Activated naive CD4-positive, alpha-beta T cell treated with Interleukin-2 at 50 U/mL for 16 hours (primary cell): ENCODE results near the gene HTRA3.

Source experiments
- DNase-seq: peaks from one replicate; pipeline ENCODE4 v3.0.0-alpha.2; 2020

Gene HTRA3

DNA sequence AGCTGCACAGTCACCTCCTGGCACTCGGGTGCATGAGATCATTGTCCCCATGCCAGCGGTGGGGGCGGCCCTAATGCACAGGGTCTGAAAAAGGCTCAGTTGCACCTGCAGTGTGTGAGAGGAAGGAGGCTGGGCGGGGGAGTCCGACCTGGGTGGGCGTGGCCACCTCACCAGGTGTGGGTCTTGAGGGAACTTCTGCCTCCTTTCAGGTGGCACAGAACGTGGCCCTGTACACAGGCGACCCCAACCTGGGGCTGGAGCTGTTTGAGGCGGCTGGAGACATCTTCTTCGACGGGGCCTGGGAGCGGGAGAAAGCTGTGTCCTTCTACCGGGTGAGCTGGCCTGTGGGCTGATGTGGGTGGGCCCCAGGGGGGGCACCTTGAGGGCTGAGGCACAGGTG, 34.3 kb upstream of the HTRA3 start:
- DNase-seq = no peak

DNA sequence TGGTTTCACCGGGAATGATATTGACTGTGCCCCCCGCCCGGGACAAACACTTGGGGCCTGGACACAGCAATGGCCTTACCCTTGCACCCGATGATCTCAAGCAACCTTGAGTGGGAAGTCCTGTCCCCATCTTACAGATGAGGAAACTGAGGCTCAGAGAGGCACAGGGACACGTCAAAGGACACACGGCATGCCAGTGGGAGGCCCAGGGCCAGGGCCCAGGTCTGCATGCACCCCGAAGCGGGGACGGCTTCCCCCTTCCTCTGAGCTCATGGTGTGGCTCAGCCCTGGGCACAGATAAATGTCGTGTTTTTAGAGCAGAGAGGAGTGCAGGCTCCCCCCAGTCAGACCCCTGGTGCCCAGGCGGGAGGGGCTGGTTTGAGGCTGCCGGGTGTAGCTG, 33.9 kb upstream of the HTRA3 start:
- no peak for DNase-seq

DNA sequence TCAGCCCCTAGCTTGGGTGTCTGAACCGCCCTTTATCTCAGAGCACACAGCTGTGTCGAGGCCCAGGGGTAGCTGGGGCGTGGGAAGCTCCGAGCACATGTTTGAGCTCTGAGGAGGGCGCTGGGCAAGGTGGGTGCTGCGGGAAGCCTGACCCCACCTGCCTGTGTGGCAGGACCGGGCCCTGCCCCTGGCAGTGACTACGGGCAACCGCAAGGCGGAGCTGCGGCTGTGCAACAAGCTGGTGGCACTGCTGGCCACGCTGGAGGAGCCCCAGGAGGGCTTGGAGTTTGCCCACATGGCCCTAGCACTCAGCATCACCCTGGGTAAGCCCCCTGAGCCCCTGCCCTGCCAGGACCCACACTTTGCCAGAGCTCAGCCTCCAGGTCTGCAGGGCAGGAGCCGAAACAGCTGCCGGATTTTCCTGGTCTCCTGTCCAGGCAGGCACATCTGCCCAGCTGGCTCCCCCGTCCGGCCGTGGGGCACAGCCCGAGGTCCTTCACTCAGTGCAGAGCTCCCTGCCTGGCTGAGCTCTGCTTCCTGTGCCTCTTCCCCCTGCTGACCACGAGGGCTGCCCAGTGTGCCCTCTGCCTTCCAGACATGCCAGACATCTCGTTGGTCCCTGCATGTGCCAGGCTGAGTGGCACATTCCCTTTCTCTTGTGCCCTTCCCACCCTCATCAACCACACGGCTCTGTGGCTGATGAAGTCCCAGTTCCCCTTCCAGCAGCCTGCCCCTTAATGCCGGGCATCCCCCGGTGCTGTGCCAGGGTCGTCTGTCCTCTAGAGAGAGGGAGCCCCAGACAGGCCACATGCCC, 33.2 kb upstream of the HTRA3 start:
- no peak for DNase-seq

GRCh38 chr4:8236920-8237195, 32.7 kb upstream of the HTRA3 start:
- no peak for DNase-seq

DNA sequence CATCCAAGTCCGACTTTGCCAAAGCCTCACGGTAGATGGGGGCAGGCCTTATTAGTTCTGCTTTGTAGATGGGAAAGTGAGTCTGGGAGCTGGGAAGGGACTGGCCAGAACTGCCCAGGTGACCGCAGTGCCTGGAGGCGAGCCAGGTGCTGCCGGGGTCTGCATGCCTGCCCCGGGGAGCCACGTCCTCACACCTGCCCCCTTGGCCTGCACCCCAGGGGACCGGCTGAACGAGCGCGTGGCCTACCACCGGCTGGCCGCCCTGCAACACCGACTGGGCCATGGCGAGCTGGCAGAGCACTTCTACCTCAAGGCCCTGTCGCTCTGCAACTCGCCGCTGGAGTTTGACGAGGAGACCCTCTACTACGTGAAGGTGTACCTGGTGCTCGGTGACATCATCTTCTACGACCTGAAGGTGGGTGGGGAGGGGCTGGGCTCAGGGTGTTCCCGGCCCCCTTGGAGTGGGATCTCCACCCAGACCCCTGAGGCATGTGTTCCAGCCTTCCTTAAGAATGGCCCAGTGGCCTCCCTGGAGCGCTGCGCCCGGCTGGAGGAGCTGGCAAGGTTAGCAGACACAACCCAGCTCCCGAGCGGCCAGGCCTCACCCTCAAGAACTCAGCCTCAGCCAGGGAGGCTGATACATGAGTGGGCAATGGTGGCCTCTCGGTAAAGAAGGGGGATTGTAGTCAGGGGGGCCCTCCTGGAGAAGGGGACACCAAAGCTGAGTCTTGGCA, 32.1 kb upstream of the HTRA3 start:
- no peak for DNase-seq

- no peak for DNase-seq
Observed at GRCh38 chr4:8238036-8238511, 31.5 kb upstream of the HTRA3 start.

DNA sequence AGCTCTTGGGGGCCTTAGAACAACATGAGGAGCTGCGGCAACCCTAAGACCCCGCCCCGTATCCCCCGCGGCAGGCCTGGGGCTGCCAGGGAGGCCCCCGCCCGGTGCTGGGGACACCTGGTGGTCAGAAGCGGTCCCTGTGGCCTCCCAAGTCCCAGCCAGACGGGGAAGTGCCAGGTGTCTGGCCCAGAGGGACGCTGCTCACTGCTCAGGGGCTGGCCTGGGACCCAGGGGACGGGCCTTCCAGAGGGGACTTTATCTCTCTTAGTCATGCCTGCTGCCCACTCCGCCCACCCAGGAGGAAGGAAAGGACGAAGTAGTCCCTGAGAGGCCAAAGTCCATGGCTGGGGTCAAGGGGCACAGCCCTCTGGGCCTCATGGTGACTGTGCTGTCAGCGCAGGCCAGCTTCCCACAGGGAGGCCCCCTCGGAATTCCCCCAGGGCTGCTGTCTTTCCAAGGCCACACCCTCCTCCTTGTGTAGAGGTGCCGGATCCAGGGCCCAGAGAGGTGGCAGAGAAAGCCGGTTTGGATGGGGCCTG, 31.0 kb upstream of the HTRA3 start:
- no peak for DNase-seq

GRCh38 chr4:8239226-8239625, 30.3 kb upstream of the HTRA3 start:
- no peak for DNase-seq

DNA sequence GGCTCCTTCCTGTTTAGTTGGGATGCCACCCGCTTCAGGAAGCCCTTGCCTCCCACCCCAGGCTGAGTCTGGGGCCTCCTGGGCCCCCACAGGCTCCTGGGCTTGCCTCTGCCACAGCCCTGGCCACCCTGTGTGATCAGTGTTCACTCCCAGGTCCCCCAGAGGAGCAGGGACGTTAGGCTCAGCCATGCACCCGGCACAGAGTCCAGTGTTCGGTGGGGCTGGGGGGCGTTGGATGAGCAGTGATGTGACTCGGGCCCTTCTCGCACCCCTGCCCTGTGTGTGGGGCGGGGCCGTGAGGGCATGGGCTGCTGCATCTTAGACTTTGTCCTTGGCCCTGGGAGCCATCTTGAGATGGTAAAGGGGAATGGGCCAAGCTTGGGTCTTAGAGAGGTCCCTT, 29.9 kb upstream of the HTRA3 start:
- no peak for DNase-seq

DNA sequence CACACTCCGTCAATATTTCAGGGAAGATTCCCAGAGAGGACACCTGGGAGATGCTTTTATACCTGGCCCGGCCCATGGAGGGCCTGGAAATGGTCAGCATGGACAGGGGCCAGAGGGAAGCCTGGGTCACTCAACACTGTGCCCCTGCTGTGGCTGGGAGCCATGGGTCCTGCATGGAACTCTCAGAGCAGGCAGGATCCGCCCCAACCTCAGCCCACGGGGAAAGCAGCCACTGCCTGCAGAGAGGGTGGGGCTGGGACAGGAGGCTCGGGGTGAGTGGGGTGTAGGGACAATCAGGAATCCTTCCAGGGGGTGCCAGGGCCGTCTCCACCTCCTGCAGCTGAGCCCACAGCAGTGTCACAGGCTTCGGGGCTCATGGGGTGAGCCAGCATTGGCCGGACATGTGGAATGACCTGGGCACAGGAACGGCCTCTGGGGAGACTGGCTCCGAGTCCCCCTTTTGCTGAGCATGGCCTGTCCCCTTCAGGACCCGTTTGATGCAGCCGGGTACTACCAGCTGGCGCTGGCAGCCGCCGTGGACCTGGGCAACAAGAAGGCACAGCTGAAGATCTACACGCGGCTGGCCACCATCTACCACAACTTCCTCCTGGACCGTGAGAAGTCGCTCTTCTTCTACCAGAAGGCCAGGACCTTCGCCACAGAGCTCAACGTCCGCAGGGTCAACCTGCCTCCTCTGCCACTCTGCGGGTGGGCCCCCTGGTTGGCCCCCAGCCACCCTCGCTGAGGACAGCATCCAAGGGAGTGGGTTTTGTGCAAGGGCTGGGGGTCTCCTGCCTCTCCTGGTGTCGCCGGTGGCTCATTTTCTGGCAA, 29.1 kb upstream of the HTRA3 start:
- no peak for DNase-seq

GRCh38 chr4:8241211-8241779, 28.3 kb upstream of the HTRA3 start:
- no peak for DNase-seq

DNA sequence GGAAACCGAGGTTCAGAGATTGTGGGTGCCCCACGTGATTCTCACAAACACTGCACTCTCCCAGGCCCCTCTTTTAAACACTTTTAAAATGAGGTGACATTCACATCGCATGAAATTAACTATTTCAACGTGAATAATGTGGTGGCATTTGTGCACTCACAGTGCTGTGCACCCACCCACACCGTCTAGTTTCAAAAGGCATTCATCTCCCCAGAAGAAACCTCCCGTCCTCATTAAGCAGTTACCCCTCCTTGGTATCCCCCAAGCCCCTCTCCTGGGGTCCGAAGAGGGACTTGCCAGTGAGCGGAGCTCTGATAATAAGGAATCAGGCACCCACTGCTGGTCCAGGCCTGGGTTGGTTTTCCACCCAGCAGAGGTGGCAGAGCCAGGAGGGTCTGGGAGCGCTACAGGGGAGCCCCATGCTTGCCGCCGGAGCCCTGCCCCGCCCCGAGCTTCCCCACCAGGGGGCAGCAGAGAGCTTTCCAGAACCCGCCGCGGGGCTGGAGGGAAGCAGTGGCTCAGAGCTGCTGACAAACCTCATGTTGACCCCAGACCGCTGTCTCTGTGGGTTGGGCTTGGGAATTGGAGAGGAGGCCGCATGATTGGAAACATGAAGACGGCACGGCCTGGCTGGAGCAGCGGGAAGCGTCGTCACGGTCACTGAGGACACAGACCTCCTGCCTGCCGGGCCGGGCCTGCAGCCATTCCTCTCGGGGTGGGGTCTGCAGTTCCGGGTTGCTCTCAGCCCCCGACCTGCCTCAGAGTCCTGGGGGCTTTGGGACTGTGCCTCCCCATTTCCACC, 27.5 kb upstream of the HTRA3 start:
- peak; percentile 84 for DNase-seq

DNA sequence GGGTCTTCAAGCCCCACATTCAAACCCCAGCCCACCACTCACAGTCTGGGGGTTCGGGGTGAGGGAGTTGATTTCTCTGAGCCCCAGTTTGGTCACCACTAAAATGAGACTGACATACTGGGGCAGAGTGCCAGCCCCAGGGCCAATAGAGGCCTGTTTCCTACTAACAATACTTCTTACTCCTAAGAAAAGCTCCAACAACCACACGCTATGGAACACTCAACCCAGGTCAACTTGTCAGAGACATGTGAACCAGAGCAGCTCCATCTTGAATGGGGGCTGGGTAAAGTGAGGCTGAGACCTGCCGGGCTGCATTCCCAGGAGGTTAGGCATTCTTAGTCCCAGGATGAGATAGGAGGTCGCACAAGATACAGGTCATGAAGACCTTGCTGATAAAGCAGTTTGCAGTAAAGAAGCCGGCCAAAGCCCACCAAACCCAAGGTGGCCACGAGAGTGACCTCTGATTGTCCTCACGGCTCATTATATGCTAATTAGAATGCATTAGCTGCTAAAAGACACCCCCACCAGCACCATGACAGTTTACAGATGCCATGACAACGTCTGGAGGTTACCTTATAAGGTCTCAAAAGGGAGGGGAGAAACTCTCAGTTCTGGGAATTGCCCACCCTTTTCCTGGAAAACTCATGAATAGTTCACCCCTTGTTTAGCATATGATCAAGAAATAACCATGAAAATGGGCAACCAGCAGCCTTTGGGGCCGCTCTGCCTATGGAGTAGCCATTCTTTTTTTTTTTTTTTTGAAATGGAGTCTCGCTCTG, 26.6 kb upstream of the HTRA3 start:
- no peak for DNase-seq

DNA sequence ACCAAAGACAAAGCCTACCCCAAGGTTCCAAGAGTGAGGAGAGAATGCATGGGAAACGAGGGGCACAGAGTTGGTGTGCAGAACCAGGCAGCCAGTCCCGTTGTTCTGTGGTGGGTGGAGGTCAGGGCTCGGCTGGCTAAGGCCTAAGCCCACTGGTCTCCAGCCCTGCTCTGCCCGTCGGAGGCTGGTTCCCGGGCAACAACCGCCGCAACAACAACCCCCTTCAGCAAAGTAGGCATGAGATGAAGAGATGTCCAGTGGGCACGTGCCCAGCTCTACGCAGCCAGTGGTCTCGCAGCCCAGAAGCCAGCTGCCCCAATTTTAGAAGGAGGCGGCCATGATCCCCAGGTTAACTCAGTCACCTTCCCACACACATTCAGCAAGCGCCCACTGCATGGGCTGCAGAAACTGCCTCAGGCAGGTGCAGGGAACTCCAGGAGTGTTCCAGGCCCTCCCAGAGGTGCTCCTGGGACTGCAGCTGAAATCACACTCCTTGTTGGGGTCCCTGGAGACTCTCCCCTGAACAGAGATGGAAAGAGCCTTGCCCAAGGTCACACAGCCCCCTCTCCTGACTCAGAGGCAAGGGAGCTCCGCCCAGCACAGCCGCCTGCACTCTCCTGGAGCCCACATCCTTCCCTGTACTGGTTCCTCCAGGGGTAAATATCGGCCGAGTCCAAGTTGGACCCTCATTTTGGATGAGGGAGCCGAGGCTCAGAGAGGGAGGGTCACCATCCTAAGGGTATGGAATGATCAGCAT, 25.4 kb upstream of the HTRA3 start:
- no peak for DNase-seq

DNA sequence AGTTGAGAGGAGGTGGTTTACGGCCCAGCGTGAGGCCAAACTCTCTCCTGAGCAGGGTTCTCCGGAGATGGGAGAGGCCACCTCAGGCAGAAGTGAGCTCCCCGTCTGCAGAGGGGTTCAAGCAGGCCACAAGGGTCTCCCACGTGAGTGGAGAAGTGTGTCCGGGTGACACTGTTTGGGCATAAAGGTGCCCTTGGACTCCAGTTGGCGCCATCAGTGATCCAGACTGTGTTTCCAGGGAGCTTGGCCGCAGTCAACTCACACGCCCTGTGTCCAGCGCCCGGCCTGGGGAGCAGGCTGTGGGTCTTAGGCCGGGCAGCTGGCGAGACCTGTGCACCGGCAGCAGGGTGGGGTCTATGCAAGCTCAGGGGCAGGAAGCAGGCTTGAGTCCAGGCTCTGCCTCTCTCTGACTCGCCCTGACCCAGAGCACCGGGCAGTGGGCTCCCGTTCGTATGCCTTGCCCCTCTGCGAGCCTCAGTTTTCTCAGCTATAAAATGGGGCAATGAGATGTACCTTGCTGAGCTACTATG, 24.6 kb upstream of the HTRA3 start:
- no peak for DNase-seq

- DNase-seq = no peak
Observed at GRCh38 chr4:8245884-8246833, 23.4 kb upstream of the HTRA3 start.

DNA sequence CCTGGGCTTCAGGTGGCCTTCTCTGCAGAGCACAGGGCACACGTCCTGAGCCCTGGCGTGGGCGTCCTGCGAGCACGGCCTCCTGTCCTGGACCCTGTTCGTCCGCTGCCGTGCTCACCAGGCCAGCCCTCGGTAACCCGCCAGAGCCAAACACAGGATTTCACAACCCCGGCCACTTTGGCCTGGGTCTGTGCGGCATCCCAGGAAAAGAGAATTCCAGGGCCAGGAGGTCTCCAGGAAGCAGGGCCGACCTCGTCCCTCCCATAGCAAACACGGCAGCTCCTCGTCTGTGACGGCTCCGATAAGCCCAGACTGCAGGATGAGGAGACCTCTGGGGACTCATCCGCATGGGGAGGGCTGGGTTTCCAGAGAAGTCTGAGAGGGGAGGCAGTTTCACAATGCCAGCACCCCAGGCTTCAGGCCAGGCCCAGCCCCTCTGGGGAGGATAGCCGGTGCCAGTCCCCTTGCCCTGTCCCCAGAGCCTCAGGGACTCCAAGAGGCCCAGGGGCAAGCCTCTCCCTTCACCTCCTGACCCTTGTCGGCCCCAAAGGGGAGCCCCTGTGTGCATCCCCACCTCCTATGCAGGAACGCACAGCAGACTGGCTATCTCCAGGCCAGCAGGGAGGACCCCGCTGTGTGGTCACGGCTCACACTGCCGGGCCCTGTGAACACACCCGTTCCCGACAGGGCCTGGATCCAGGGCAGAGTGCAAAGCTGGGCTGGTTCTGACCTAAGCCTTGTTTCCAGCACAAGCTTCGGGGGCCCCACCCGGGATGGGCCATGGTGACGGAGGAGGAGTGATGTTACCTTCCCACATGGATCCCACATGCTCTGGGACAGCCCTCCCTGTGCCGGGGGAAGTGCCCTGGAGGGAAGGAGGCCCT, 22.3 kb upstream of the HTRA3 start:
- no peak for DNase-seq

GRCh38 chr4:8248091-8248490, 21.5 kb upstream of the HTRA3 start:
- DNase-seq = no peak
